Hepatocyte (in vitro differentiated cells): ENCODE measurements around the gene WNK4. TPM values are rescaled to one million over a fixed set of nuclear protein-coding genes. Genes with fewer than 3 reads are reported as not detected.
A peak's percentile ranks its signal among the peaks of the same experiment; 100 is the strongest.

Experiments
- DNase-seq: peaks from one replicate; pipeline ENCODE4 v3.0.0-alpha.2; 2016; ENCODE audit warnings: low spot score
- H2AFZ ChIP-seq: fragments of 200-600 bp; sonication (generic); 2 replicates; pipeline ENCODE4 v1.6.0; 2016; ENCODE audit warnings: antibody characterized with exemption, mild to moderate bottlenecking
- H3K27ac ChIP-seq: fragments of 200-600 bp; sonication (generic); 2 replicates; pipeline ENCODE4 v1.5.1; 2016; ENCODE audit warnings: mild to moderate bottlenecking
- H3K27me3 ChIP-seq: fragments of 200-600 bp; sonication (generic); 2 replicates; pipeline ENCODE4 v1.6.1; 2016
- H3K36me3 ChIP-seq: fragments of 200-600 bp; sonication (generic); replicated peaks from 2 replicates; pipeline ENCODE4 v1.5.1; 2016; ENCODE audit warnings: low read depth; ENCODE audit not compliant: insufficient read depth
- H3K4me1 ChIP-seq: fragments of 200-600 bp; sonication (generic); 2 replicates; pipeline ENCODE4 v1.5.1; 2016; ENCODE audit warnings: mild to moderate bottlenecking, moderate library complexity; ENCODE audit not compliant: insufficient read depth
- H3K4me2 ChIP-seq: fragments of 200-600 bp; sonication (generic); 2 replicates; pipeline ENCODE4 v1.6.0; 2016
- H3K4me3 ChIP-seq: fragments of 200-600 bp; sonication (generic); 2 replicates; pipeline ENCODE4 v1.5.1; 2016; ENCODE audit warnings: mild to moderate bottlenecking
- H3K79me2 ChIP-seq: fragments of 200-600 bp; sonication (generic); 2 replicates; pipeline ENCODE4 v1.6.0; 2017; ENCODE audit warnings: mild to moderate bottlenecking
- H3K9me2 ChIP-seq: fragments of 200-600 bp; sonication (generic); replicated peaks from 2 replicates; pipeline ENCODE4 v1.6.0; 2017; ENCODE audit warnings: mild to moderate bottlenecking; ENCODE audit not compliant: insufficient read depth
- H3K9me3 ChIP-seq: fragments of 200-600 bp; sonication (generic); 2 replicates; pipeline ENCODE4 v1.5.1; 2016; ENCODE audit warnings: low read depth, mild to moderate bottlenecking
- H4K20me1 ChIP-seq: fragments of 200-600 bp; sonication (generic); 2 replicates; pipeline ENCODE4 v1.6.0; 2016; ENCODE audit warnings: mild to moderate bottlenecking; ENCODE audit not compliant: insufficient read depth, poor library complexity, severe bottlenecking
- EZH2 ChIP-seq: fragments of 200-600 bp; sonication (generic); IDR thresholded peaks from 2 replicates; pipeline ENCODE4 v1.6.1; 2016; ENCODE audit warnings: antibody characterized with exemption, mild to moderate bottlenecking, borderline replicate concordance
- EZH2phosphoT487 ChIP-seq: fragments of 200-600 bp; sonication (generic); IDR thresholded peaks from one replicate; pipeline ENCODE4 v1.6.1; 2018; ENCODE audit warnings: antibody characterized with exemption, mild to moderate bottlenecking, low read depth, moderate library complexity; ENCODE audit not compliant: unreplicated experiment, severe bottlenecking
- WGBS: methylation state at CpG from one replicate; pipeline ENCODE4 v1.1.6; 2016; ENCODE audit warnings: low lambda C conversion rate; ENCODE audit errors: missing lambda C conversion rate; 5-methylcytosine and 5-hydroxymethylcytosine counted together
- polyA plus RNA-seq: library from polyadenylated mRNA; unstranded; fragments of >200 nt; fragmentation: Nextera tagmentation; extraction: Ambion mirVana; gene quantifications from 2 replicates; pipeline ENCODE4 v1.2.1, GENCODE V29; 2016
- total RNA-seq: library from RNA; depleted of rRNA; stranded (reverse); fragments of >200 nt; gene quantifications from 2 replicates; pipeline ENCODE4 v1.2.3, GENCODE V29; 2014
- TF ChIP-seq, protein P1 (sequence below): fragments of 200-600 bp; sonication (generic); IDR thresholded peaks from 2 replicates; pipeline ENCODE4 v1.5.1; 2016; ENCODE audit warnings: antibody characterized with exemption, mild to moderate bottlenecking; ENCODE audit not compliant: poor library complexity

Gene WNK4
- total and polyA plus RNA-seq, 2 experiments from 2014 or later = 1.5 to 1.7 TPM

DNA sequence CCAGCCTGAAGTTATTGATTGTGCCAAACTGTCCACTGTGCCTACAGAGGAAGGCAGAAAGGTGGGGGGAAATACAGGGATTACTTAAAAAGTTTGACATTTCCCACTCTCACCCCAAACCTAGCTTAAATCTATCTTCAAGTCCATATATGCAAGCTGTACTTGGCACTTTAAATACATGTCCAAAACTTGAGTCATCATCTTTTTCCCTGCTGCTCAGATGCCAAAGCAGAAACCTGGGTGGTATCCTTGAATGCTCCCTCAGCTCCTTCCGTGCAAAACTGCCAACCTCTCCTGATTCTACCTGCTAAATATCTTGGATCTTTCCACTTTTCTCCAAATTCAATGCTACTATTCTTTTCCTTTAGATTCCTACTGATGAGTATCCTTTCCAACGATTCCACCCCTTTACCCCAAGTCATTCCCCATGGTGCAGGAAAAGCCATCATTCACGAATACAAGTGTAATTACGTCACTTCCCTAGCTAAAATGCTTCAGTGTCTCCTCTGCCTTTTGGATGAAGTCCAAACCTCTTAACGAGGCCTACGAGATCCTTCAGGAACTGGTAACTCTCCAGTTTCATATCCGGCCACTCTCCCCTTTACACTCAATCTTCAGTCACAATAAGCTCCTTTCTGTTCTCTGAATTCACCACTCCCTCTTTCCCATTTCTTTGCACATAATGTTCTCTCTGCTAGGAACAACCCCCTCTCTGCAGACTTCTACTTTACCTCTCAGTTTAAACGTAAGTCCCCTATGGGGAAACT, 34.4 kb downstream of the WNK4 start:
- Histone ChIP-seq H3K4me2 (no peak overlapping the region), H3K27ac (no peak overlapping the region), H3K36me3 (peaks cover 6% of the 10 kb centered on the region), H3K4me3 (no peak overlapping the region), H3K9me2 (no peaks in the 10 kb centered on the region), H3K79me2 (peaks cover 2% of the 10 kb centered on the region), H2AFZ (no peak overlapping the region), H3K4me1 (no peaks in the 10 kb centered on the region), H3K27me3 (no peaks in the 10 kb centered on the region), H4K20me1 (no peaks in the 10 kb centered on the region), H3K9me3 (no peaks in the 10 kb centered on the region)
- no peak for DNase-seq
- TF ChIP-seq EZH2phosphoT487 (no peak), EZH2 (no peak)
- TF ChIP-seq, protein P1, sequence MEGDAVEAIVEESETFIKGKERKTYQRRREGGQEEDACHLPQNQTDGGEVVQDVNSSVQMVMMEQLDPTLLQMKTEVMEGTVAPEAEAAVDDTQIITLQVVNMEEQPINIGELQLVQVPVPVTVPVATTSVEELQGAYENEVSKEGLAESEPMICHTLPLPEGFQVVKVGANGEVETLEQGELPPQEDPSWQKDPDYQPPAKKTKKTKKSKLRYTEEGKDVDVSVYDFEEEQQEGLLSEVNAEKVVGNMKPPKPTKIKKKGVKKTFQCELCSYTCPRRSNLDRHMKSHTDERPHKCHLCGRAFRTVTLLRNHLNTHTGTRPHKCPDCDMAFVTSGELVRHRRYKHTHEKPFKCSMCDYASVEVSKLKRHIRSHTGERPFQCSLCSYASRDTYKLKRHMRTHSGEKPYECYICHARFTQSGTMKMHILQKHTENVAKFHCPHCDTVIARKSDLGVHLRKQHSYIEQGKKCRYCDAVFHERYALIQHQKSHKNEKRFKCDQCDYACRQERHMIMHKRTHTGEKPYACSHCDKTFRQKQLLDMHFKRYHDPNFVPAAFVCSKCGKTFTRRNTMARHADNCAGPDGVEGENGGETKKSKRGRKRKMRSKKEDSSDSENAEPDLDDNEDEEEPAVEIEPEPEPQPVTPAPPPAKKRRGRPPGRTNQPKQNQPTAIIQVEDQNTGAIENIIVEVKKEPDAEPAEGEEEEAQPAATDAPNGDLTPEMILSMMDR = no peak
- WGBS = 93% methylated on average over 8 of the region's 8 CpGs

DNA sequence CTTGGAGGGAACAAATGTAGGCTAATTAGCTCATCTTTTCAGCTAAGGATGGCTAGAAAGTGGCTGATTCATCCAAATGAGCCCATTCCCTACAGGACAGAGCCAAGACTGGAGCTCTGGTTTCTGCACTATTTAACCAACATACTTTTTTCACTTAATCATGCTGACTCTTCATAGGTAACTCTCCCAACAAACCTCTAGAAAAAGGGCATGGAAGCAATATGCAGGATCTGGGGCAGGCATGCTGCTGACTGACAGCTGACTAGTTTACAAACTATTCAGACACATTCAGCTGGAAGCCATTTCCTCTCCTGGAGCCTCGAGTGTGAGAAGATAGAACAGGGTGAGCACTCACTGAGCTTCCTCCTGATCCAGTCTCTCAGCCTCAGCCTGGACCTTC, 37.5 kb downstream of the WNK4 start:
- TF ChIP-seq EZH2phosphoT487 = no peak
- Histone ChIP-seq H3K9me2 (no peaks in the 10 kb centered on the region), H3K36me3 (peaks cover 6% of the 10 kb centered on the region), H3K4me3 (no peak overlapping the region), H3K4me1 (peaks cover 2% of the 10 kb centered on the region), H3K79me2 (peaks cover 29% of the 10 kb centered on the region), H3K27ac (no peak overlapping the region), H3K4me2 (no peak overlapping the region), H2AFZ (no peak overlapping the region), H3K9me3 (no peaks in the 10 kb centered on the region), H3K27me3 (no peaks in the 10 kb centered on the region), H4K20me1 (no peaks in the 10 kb centered on the region)
- DNase-seq = no peak
- 65% methylated on average over 1 of the region's 1 CpG for WGBS

DNA sequence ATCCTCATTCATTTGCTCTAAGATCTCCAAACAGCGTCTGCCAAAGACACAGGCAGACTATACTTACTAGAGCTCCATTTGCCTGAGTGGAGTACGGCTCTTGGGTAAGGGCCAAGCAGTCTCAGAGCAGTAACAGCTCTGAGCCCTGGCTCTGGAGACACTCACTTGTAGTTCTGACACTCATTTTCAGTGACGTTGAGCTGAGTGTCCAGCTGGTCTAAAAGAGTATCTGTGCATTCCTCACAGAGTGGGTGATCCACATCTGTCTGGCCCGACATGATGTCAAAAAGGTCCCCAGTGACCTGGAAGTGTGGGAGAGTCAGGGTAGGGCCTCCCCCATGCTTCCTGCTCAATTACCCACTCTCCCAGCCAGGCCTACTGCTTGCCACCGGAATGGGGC, 38.0 kb downstream of the WNK4 start:
- peaks cover 6% of the 10 kb centered on the region for H3K36me3 ChIP-seq
- no peaks in the 10 kb centered on the region for H3K9me2 ChIP-seq
- 94% methylated on average over 5 of the region's 5 CpGs for WGBS
- H3K27me3 ChIP-seq = no peaks in the 10 kb centered on the region
- peaks cover 34% of the 10 kb centered on the region for H3K79me2 ChIP-seq
- H3K27ac ChIP-seq = no peak overlapping the region
- no peak for DNase-seq
- no peak overlapping the region for H2AFZ ChIP-seq
- H4K20me1 ChIP-seq = no peaks in the 10 kb centered on the region
- H3K4me1 ChIP-seq = peaks cover 7% of the 10 kb centered on the region
- H3K9me3 ChIP-seq = no peaks in the 10 kb centered on the region
- TF ChIP-seq EZH2 = no peak
- TF ChIP-seq, protein P1 = no peak
- no peak for TF ChIP-seq EZH2phosphoT487
- H3K4me2 ChIP-seq = no peak overlapping the region
- no peak overlapping the region for H3K4me3 ChIP-seq

DNA sequence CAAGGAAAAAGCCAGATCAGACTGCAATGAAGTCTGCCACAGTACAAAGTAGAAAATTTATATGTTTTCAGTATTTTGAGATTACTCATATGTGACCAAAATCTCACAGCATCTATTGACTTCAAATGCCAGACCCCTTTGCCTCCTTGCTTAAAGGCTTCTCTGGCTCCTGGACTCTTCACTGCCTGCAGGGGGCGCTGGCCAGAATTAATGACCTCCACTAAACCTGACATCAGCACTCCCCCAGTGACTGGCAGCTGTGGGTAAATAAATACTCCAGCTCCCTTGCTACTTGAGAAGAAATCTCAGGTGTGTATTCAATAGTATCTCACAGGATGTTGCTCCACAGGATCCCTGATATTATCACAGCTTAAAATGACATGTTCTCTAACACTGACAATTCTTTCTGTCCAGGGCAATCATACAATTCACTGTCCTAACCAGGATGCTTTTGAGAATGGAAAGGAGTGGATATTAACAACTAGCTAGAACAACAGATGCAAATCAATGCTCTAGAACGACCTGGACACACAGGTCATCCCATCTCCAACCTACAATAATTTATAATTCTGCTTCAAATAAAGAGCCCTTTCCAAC, 39.6 kb downstream of the WNK4 start:
- WGBS = 33% methylated on average over 2 of the region's 2 CpGs
- TF ChIP-seq, protein P1 = peak; percentile 65
- TF ChIP-seq EZH2 = no peak
- TF ChIP-seq EZH2phosphoT487 = no peak
- H3K9me2 ChIP-seq = no peaks in the 10 kb centered on the region
- no peak overlapping the region for H3K27ac ChIP-seq
- H3K9me3 ChIP-seq = no peaks in the 10 kb centered on the region
- no peaks in the 10 kb centered on the region for H4K20me1 ChIP-seq
- no peaks in the 10 kb centered on the region for H3K27me3 ChIP-seq
- no peak overlapping the region for H3K4me2 ChIP-seq
- peak; percentile 77 for DNase-seq
- H2AFZ ChIP-seq = no peak overlapping the region
- peaks cover 4% of the 10 kb centered on the region for H3K36me3 ChIP-seq
- peaks cover 8% of the 10 kb centered on the region for H3K4me1 ChIP-seq
- peaks cover 38% of the 10 kb centered on the region for H3K79me2 ChIP-seq
- H3K4me3 ChIP-seq = no peak overlapping the region
